Activated naive CD8-positive, alpha-beta T cell treated with anti-CD3 and anti-CD28 coated beads for 36 hours (primary cell): ENCODE measurements around the gene PIK3C2B. TPM values are rescaled to one million over a fixed set of nuclear protein-coding genes. Genes with fewer than 3 reads are reported as not detected.

Experiments used
- DNase-seq: peaks from one replicate; pipeline ENCODE4 v3.0.0; 2021
- H3K27ac Mint-ChIP-seq: one replicate; pipeline ENCODE4 v1.8.0; 2022; ENCODE audit warnings: mild to moderate bottlenecking, moderate library complexity, mixed read lengths
- H3K27me3 Mint-ChIP-seq: one replicate; pipeline ENCODE4 v1.8.0; 2022; ENCODE audit warnings: mild to moderate bottlenecking, mixed read lengths
- H3K36me3 Mint-ChIP-seq: one replicate; pipeline ENCODE4 v1.8.0; 2021; ENCODE audit warnings: mild to moderate bottlenecking, mixed read lengths
- H3K4me1 Mint-ChIP-seq: one replicate; pipeline ENCODE4 v1.8.0; 2021; ENCODE audit warnings: mixed read lengths
- H3K4me3 Mint-ChIP-seq: one replicate; pipeline ENCODE4 v1.8.0; 2022; ENCODE audit warnings: mild to moderate bottlenecking, moderate library complexity, mixed read lengths
- H3K9me3 Mint-ChIP-seq: one replicate; pipeline ENCODE4 v1.8.0; 2022; ENCODE audit warnings: mixed read lengths
- total RNA-seq, 2 experiments: library from RNA; stranded (reverse); gene quantifications; one replicate each; pipeline ENCODE4 v1.2.3, GENCODE V29; 2021

PIK3C2B gene
- total RNA-seq, 2 experiments from 2014 or later = 21.3 to 21.5 TPM

DNA sequence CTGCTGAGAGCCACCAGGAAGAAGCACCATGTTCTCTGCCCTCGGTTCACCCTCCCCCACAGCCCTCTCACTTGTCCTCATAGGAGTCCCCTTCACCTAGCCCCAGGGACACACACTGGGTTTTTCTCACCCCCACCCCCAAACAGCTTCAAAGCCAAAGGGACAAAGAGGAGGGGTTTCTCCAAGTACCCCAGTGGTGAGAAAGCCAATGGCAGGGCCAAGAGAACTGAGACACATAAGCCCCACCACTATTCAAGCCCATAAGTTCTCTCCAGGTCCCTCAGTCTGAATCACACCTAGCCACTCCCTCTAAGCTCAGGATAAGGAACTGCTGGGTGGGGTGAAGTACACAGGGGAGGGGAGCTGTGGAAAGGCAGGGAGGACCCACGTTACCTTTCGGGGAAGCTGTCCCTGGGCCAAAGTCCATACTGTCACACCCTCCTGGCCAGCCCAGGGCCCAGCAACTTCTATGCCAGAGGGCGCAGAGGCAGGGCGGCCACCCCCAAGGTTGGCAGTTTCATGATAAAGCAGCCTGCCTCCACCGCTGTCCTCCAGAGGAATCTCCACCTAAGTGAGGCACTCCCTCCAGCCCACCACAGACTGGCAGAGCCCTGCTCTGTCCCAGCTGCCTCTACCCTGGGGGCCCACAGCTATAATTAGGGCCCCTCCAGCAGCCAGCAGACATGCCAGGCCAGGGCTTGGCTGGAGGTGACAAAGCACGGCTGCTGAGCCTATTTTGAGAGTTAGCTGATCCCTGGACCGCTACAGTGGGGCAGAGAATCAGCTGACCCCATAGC lies 43.9 kb downstream of the PIK3C2B start:
- Mint-ChIP-seq H3K27ac (no peak overlapping the region), H3K4me3 (no peak overlapping the region), H3K27me3 (no peaks in the 10 kb centered on the region), H3K9me3 (no peaks in the 10 kb centered on the region), H3K4me1 (peaks cover 30% of the 10 kb centered on the region), H3K36me3 (peaks cover 13% of the 10 kb centered on the region)
- DNase-seq = no peak

DNA sequence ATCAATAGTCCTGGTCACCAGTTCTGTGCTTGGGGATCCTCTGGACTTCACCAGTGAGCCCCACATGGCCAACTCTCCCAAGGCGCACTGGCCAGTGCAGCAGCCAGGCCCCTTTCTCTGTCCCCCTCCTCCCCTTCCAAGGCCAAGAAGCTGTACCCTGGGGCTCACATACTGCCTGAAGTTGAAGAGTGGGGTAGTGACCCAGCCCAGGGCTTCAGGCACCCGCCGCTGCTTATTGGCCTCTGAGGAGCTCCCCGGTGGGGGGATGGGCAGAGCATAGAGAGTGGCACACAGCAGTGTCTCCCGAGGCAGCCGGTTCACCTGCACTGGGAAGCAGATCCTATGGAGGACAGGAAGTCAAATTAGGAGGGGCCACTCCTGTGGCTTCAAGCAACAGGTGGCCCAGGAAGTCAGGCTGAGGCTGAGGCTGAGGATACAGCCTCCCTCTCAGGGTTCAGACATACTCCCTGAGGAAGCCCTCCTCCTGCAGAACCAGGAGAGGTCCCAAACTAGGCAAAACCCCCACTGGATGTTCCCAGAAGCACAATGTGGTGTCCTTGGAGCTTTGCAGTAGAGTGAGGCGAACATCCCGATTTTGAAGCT lies 44.8 kb downstream of the PIK3C2B start:
- H3K27me3 Mint-ChIP-seq = no peaks in the 10 kb centered on the region
- H3K4me3 Mint-ChIP-seq = no peak overlapping the region
- H3K9me3 Mint-ChIP-seq = no peaks in the 10 kb centered on the region
- peaks cover 30% of the 10 kb centered on the region for H3K4me1 Mint-ChIP-seq
- H3K36me3 Mint-ChIP-seq = peaks cover 16% of the 10 kb centered on the region
- H3K27ac Mint-ChIP-seq = no peak overlapping the region
- DNase-seq = no peak

DNA sequence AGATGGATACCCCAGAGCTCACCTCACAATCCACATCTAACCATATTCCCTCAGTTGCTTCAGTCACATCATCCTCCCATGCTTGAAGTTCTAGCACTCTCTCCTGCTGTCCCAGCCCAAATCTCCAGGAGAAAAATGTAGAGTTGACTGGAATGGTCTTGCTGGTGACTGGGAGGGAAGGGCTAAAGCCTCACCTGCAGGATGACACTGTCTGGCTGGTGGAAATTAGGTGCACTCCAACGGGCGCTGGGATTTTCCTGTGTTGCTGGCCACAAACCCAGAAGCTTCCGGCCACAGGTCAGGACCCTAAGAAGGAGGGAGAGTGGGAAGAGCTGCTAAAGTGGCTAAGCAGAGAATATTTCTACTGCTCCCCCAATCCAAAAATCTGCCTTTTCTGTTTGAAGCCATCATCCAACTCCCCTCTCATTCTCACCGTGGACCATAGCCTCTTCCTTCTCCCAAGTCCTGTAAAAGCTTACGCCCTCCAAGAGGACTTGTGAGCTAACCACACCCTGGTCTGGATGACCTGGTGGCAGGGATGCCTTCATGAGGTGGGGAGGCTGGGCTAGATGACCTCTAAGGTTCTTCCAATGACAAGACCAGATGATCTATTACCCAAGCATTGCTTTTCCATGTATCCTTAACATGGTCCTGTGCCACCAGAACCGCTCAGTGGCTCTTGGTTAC lies 45.5 kb downstream of the PIK3C2B start:
- peaks cover 27% of the 10 kb centered on the region for H3K4me1 Mint-ChIP-seq
- H3K4me3 Mint-ChIP-seq = no peak overlapping the region
- H3K27me3 Mint-ChIP-seq = no peaks in the 10 kb centered on the region
- no peak overlapping the region for H3K27ac Mint-ChIP-seq
- DNase-seq = no peak
- no peaks in the 10 kb centered on the region for H3K9me3 Mint-ChIP-seq
- peaks cover 17% of the 10 kb centered on the region for H3K36me3 Mint-ChIP-seq

DNA sequence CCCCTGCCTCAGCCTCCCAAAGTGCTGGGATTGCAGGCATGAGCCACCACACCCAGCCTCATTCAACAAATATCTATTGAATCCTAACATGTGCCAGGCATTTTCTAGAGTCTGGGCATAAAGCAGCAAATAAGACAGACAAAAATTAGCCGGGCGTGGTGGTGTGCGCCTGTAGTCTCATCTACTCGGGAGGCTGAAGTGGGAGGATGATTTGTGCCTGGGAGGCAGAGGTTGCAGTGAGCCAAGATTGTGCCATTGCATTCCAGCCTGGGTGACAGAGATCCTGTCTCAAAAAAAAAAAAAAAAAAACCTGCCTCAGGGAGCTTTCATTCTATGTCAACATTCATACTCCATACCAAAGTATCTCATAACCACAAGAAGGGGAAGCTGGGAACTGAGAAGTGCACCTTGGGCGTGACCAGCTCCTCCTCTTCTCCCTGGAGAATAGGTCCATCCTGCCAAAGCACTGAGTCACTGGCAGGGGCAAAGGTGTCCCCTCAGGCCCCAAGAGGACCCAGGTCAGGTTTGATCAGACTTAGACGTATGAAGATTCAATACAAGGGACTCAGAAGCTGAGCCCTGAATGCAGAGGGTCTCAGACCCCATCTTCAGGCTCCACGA lies 46.2 kb downstream of the PIK3C2B start:
- H3K4me1 Mint-ChIP-seq = peaks cover 27% of the 10 kb centered on the region
- H3K27ac Mint-ChIP-seq = no peak overlapping the region
- no peak for DNase-seq
- H3K27me3 Mint-ChIP-seq = no peaks in the 10 kb centered on the region
- H3K36me3 Mint-ChIP-seq = peaks cover 20% of the 10 kb centered on the region
- H3K4me3 Mint-ChIP-seq = no peak overlapping the region
- no peaks in the 10 kb centered on the region for H3K9me3 Mint-ChIP-seq

DNA sequence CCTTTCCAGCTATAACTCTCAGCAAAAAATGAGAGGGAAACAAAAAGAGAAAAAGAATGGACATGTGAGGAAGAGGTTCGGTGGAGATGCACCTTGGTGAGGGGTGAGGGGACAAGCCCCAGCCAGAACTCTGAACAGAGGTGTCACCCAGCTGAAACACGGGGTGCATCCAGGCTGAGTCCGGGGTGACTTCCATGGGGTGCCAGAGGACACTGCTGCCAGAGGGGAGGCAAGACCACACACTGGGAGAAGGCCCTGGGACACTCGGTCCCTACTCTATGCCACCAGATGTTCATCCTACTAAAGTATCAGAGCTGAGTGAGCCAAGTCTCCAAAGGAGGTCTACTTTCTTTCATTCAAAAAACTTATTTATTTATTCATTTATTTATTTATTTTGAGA lies 46.9 kb downstream of the PIK3C2B start:
- Mint-ChIP-seq H3K27ac (peak overlapping the region; percentile 34), H3K36me3 (peaks cover 17% of the 10 kb centered on the region), H3K27me3 (no peaks in the 10 kb centered on the region), H3K9me3 (no peaks in the 10 kb centered on the region), H3K4me3 (no peak overlapping the region), H3K4me1 (peaks cover 20% of the 10 kb centered on the region)
- DNase-seq = no peak

DNA sequence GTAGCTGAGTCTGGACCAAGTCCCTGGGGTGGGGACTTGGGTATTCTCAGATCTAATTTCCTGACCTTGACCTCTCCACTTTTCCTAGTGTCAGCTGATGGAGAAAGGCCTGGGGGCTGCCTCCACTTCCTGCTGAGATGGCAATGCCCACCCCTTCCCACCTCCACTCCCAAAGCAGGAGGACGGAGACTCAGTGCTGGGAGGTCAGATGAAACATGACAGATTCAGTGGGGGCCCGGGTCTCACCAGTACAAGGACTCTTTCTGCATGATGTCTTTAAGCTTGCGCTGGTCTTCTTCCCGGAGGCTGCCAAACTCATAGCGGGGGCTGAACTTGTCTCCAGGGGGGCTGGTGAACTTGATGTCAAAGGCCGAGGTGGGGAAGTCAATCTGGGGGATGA lies 47.4 kb downstream of the PIK3C2B start:
- Mint-ChIP-seq H3K27me3 (no peaks in the 10 kb centered on the region), H3K27ac (no peak overlapping the region), H3K4me1 (peaks cover 17% of the 10 kb centered on the region), H3K9me3 (no peaks in the 10 kb centered on the region), H3K36me3 (peaks cover 17% of the 10 kb centered on the region), H3K4me3 (no peak overlapping the region)
- DNase-seq = no peak

DNA sequence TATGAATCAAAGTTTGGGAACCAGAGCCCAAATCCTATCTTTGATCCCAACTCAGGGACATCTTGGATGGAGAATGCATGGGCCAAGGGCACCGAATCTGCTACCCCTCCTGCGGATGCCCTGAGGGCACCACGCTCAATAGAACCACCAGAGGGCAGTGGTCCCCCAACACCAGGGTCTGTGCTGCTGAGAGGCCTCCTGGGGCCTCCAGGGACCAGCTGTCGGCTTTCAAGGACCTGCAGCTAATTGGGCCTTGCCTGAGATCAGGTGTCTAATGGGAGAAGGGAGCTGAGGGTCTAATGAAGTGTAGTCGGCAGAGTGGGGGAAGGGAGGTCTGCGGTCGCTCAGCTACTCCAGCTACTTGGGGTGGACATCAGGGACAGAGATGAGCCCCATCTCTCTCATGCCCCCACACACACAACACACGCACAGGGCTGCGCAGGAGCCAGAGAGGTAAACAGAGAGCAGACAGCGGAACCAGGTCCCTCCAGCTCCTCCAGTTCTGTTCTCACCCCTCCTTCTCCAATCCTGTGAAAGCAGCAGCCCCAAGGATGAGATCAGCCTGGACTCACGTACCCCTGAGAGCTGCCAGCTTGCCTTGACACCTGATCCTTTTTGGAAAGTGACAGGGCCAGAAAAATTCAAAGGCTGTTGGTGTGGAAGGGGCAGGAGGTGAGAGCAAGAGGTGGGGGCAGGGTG lies 48.0 kb downstream of the PIK3C2B start:
- H3K27ac Mint-ChIP-seq = peak overlapping the region; percentile 26
- DNase-seq = peak; percentile 74
- H3K36me3 Mint-ChIP-seq = peaks cover 17% of the 10 kb centered on the region
- H3K4me1 Mint-ChIP-seq = peaks cover 12% of the 10 kb centered on the region
- no peaks in the 10 kb centered on the region for H3K27me3 Mint-ChIP-seq
- no peaks in the 10 kb centered on the region for H3K9me3 Mint-ChIP-seq
- H3K4me3 Mint-ChIP-seq = no peak overlapping the region

DNA sequence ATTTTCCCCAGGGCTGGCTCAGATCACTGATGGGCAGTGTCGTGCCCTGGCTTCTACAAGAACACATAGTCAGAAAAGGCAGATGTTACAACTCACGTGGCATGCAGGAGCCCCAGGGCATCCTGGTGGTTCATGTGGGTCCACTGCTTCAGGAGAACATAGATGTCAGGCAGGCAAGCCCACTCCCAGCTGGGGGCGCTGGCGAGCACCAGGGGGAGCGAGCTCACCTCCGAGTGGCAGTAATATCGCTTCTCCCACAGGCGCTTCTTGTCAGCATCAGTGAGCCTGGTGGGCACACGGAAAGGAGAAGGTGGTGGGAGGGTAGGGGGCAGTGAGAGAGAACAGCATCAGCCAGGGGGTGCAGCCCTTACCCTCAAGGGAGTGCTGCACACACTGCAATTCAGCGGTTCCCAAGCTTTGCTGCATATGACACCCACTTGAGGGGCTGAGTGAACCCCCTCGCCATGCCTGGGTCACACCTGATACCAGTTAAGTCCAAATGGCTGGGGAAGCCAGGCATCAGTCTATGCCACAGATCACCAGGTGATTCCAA lies 48.7 kb downstream of the PIK3C2B start:
- no peaks in the 10 kb centered on the region for H3K9me3 Mint-ChIP-seq
- H3K36me3 Mint-ChIP-seq = peaks cover 15% of the 10 kb centered on the region
- no peak overlapping the region for H3K27ac Mint-ChIP-seq

More for the DNA sequence above, 48.7 kb downstream of the PIK3C2B start:
- H3K4me3 Mint-ChIP-seq = no peak overlapping the region
- H3K27me3 Mint-ChIP-seq = no peaks in the 10 kb centered on the region
- peaks cover 10% of the 10 kb centered on the region for H3K4me1 Mint-ChIP-seq
- peak; percentile 62 for DNase-seq

Other genes with a start within 250 kb of the PIK3C2B start
- 1 to 10 TPM in 1 of 2 experiments, under 1 TPM in 1; 0.74 to 1.5 TPM for gene PLEKHA6, start 134.9 kb downstream of the PIK3C2B start, total RNA-seq
- 10 to 100 TPM; 78.6 to 79.9 TPM for gene PPP1R15B, start 83.0 kb downstream of the PIK3C2B start, total RNA-seq
- gene MDM4, start 21.6 kb upstream of the PIK3C2B start, total RNA-seq = 10 to 100 TPM; 64.3 to 75.6 TPM
- gene LRRN2, start 190.9 kb upstream of the PIK3C2B start, total RNA-seq = not detected